Esophagus muscularis mucosa (tissue), 4 donors: ENCODE results near the gene MTA2.

Experiments used
- EP300 ChIP-seq: sonication (generic); formaldehyde crosslinking; IDR thresholded peaks from one replicate; pipeline ENCODE4 v1.6.1; 2017; ENCODE audit warnings: antibody characterized with exemption
- POLR2A ChIP-seq: fragments of 450-650 bp; IDR thresholded peaks from one replicate; pipeline ENCODE4 v1.6.1; 2017; ENCODE audit warnings: antibody characterized with exemption, moderate library complexity, mild to moderate bottlenecking, low read depth
- TF ChIP-seq, protein P1 (sequence below), 3 experiments: fragments of 200-600 bp in 2 of 3; fragments of 450-650 bp in 1 of 3; sonication (generic) in 2 of 3; IDR thresholded peaks; one replicate each; pipeline ENCODE4 v1.5.1; 2017 to 2019; ENCODE audit warnings: antibody characterized with exemption in 3 of 3, mild to moderate bottlenecking in 2 of 3, moderate library complexity in 1 of 3

- TF ChIP-seq, protein P1, sequence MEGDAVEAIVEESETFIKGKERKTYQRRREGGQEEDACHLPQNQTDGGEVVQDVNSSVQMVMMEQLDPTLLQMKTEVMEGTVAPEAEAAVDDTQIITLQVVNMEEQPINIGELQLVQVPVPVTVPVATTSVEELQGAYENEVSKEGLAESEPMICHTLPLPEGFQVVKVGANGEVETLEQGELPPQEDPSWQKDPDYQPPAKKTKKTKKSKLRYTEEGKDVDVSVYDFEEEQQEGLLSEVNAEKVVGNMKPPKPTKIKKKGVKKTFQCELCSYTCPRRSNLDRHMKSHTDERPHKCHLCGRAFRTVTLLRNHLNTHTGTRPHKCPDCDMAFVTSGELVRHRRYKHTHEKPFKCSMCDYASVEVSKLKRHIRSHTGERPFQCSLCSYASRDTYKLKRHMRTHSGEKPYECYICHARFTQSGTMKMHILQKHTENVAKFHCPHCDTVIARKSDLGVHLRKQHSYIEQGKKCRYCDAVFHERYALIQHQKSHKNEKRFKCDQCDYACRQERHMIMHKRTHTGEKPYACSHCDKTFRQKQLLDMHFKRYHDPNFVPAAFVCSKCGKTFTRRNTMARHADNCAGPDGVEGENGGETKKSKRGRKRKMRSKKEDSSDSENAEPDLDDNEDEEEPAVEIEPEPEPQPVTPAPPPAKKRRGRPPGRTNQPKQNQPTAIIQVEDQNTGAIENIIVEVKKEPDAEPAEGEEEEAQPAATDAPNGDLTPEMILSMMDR (IDR thresholded peaks at IDR 0.05) = no peak
- TF ChIP-seq POLR2A (no peak), EP300 (no peak)
These were observed 46.7 kb upstream of the MTA2 start for GRCh38 chr11:62648185-62648966.
